ENCODE measurements around the gene CDK4. TPM values are rescaled to one million over a fixed set of nuclear protein-coding genes. Genes with fewer than 3 reads are reported as not detected.
A peak's percentile ranks its signal among the peaks of the same experiment; 100 is the strongest.

CDK4 gene
- total RNA-seq, 1 donor from 2014 or later, result 120 TPM

DNA sequence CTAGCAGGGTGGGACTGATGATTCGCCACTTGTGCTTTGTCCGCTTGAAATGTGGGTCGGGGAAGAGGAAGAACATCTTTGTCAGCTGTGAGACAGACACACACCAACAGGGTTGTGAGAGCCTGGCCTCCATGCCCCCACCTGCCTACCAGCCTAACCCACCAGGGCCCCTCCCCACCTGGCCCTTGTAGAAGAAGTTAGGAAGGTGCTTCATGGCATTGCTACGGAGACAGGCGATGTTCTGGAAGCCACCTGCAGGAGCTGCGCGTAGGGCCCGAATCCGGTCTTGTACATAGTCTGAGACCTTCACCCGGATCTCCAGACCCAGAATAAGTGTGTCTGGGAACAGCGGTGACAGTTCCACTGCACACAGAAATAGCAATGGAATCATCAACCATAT is 17.5 kb upstream of the CDK4 start:
- Mint-ChIP-seq H3K27ac (ENCODE audit: unreplicated experiment) (no peak overlapping the region), H3K4me3 (ENCODE audit: unreplicated experiment) (peak overlapping the region; percentile 54), H3K4me1 (ENCODE audit: unreplicated experiment) (peaks cover 24% of the 10 kb centered on the region), H3K9me3 (ENCODE audit: unreplicated experiment) (no peaks in the 10 kb centered on the region), H3K36me3 (ENCODE audit: low read depth, unreplicated experiment) (peaks cover 9% of the 10 kb centered on the region), H3K27me3 (ENCODE audit: unreplicated experiment) (peaks cover 19% of the 10 kb centered on the region)
- TF ChIP-seq, protein P1, sequence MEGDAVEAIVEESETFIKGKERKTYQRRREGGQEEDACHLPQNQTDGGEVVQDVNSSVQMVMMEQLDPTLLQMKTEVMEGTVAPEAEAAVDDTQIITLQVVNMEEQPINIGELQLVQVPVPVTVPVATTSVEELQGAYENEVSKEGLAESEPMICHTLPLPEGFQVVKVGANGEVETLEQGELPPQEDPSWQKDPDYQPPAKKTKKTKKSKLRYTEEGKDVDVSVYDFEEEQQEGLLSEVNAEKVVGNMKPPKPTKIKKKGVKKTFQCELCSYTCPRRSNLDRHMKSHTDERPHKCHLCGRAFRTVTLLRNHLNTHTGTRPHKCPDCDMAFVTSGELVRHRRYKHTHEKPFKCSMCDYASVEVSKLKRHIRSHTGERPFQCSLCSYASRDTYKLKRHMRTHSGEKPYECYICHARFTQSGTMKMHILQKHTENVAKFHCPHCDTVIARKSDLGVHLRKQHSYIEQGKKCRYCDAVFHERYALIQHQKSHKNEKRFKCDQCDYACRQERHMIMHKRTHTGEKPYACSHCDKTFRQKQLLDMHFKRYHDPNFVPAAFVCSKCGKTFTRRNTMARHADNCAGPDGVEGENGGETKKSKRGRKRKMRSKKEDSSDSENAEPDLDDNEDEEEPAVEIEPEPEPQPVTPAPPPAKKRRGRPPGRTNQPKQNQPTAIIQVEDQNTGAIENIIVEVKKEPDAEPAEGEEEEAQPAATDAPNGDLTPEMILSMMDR (IDR thresholded peaks at IDR 0.05; ENCODE audit: unreplicated experiment), result no peak
- no peak for DNase-seq (ENCODE audit: low spot score)

DNA sequence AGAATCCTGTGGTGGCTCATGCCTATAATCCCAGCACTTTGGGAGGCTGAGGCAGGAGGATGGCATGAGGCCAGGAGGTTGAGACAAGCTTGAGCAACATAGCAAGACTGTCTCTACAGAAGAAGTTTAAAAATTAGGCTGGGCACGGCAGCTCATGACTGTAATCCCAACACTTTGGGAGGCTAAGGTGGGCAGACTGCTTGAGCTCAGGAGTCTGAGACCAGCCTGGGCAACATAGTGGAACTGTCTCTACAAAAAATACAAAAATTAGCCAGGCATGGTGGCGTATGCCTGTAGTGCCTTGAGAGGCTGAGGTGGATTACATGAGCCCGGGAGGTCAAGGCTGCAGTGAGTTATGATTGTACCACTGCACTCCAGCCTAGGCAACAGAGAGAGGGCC is 15.8 kb upstream of the CDK4 start:
- Mint-ChIP-seq H3K4me3 (ENCODE audit: unreplicated experiment) (no peak overlapping the region), H3K9me3 (ENCODE audit: unreplicated experiment) (no peaks in the 10 kb centered on the region), H3K4me1 (ENCODE audit: unreplicated experiment) (peaks cover 35% of the 10 kb centered on the region), H3K36me3 (ENCODE audit: low read depth, unreplicated experiment) (peaks cover 11% of the 10 kb centered on the region), H3K27ac (ENCODE audit: unreplicated experiment) (no peak overlapping the region), H3K27me3 (ENCODE audit: unreplicated experiment) (peaks cover 33% of the 10 kb centered on the region)
- no peak for DNase-seq (ENCODE audit: low spot score)
- TF ChIP-seq, protein P1 (IDR thresholded peaks at IDR 0.05; ENCODE audit: unreplicated experiment), result no peak

DNA sequence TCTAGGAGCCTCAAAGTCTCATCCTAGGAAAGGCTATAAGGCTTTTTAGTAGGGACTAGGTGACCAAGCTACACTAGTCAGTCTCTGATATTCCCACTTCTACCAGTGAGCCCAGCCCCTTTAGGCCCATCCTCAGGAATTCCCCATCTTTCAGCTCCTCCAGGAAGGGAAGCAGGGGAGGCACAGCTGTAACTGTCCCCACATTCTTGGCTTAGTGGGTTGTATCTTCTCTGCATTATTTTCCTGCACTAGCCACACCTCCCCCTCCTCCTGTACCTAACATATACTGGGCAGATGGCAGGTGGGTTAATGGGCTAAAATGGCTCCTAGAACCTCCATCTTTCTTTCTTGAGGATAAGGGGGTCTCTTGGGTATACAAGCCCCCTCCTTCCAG is 15.2 kb upstream of the CDK4 start:
- H3K4me1 Mint-ChIP-seq (ENCODE audit: unreplicated experiment), result peaks cover 34% of the 10 kb centered on the region
- H3K4me3 Mint-ChIP-seq (ENCODE audit: unreplicated experiment), result no peak overlapping the region
- peaks cover 34% of the 10 kb centered on the region for H3K27me3 Mint-ChIP-seq (ENCODE audit: unreplicated experiment)
- TF ChIP-seq, protein P1 (IDR thresholded peaks at IDR 0.05; ENCODE audit: unreplicated experiment), result no peak
- DNase-seq (ENCODE audit: low spot score), result no peak
- H3K27ac Mint-ChIP-seq (ENCODE audit: unreplicated experiment), result no peak overlapping the region
- no peaks in the 10 kb centered on the region for H3K9me3 Mint-ChIP-seq (ENCODE audit: unreplicated experiment)
- H3K36me3 Mint-ChIP-seq (ENCODE audit: low read depth, unreplicated experiment), result peaks cover 11% of the 10 kb centered on the region

- Mint-ChIP-seq H3K4me3 (ENCODE audit: unreplicated experiment) (peak within 1 kb of the TSS; percentile 65), H3K27ac (ENCODE audit: unreplicated experiment) (no peak within 1 kb of the TSS), H3K4me1 (ENCODE audit: unreplicated experiment) (peaks cover 32% of the 10 kb centered on the region), H3K9me3 (ENCODE audit: unreplicated experiment) (no peaks in the 10 kb centered on the region), H3K27me3 (ENCODE audit: unreplicated experiment) (peaks cover 34% of the 10 kb centered on the region), H3K36me3 (ENCODE audit: low read depth, unreplicated experiment) (peaks cover 11% of the 10 kb centered on the region)
- TF ChIP-seq, protein P1 (IDR thresholded peaks at IDR 0.05; ENCODE audit: unreplicated experiment), result no peak
- no peak for DNase-seq (ENCODE audit: low spot score)
Observed at GRCh38 chr12:57766464-57767304, 14.6 kb upstream of the CDK4 start, which contains the start of gene CYP27B1. CYP27B1 (minus strand) TSS chr12:57767078; CDS start chr12:57767041, 37 bp downstream.

All from endothelial cell (in vitro differentiated cells).